ENCODE measurements around the gene FBXW11.
A peak's percentile ranks its signal among the peaks of the same experiment; 100 is the strongest.
"Not testable (repeated sequence)": the region's sequence is repeated elsewhere in the genome, so short reads cannot be mapped to it uniquely, and the experiment has no call there.

Gene FBXW11

GRCh38 chr5:171980792-171981191 lies 25.6 kb downstream of the FBXW11 start:
- DNase-seq, result no peak

- DNase-seq, result no peak
Measured at GRCh38 chr5:171979606-171980005, 26.8 kb downstream of the FBXW11 start.

GRCh38 chr5:171978519-171978918 lies 27.9 kb downstream of the FBXW11 start:
- no peak for DNase-seq

- DNase-seq, result no peak
Measured at GRCh38 chr5:171978016-171978415, 28.4 kb downstream of the FBXW11 start.

- DNase-seq, result not testable (repeated sequence)
Measured at GRCh38 chr5:171977244-171977950, 29.0 kb downstream of the FBXW11 start.

- no peak for DNase-seq
Measured at GRCh38 chr5:171975877-171976667, 30.4 kb downstream of the FBXW11 start.

- peak; percentile 45 for DNase-seq
Measured at GRCh38 chr5:171975262-171975876, 31.1 kb downstream of the FBXW11 start.

- DNase-seq, result no peak
Measured at GRCh38 chr5:171970826-171971225, 35.6 kb downstream of the FBXW11 start.

GRCh38 chr5:171969288-171969880 lies 37.1 kb downstream of the FBXW11 start:
- peak; percentile 20 for DNase-seq

GRCh38 chr5:171968531-171968930 lies 37.9 kb downstream of the FBXW11 start:
- DNase-seq, result no peak

- DNase-seq, result no peak
Measured at GRCh38 chr5:171966964-171967363, 39.5 kb downstream of the FBXW11 start.

GRCh38 chr5:171966270-171966669 lies 40.2 kb downstream of the FBXW11 start:
- no peak for DNase-seq

GRCh38 chr5:171965745-171966144 lies 40.7 kb downstream of the FBXW11 start:
- no peak for DNase-seq

- DNase-seq, result no peak
Measured at GRCh38 chr5:171963416-171963815, 43.0 kb downstream of the FBXW11 start.

- no peak for DNase-seq
Measured at GRCh38 chr5:171961117-171961516, 45.3 kb downstream of the FBXW11 start.

GRCh38 chr5:171957591-171958251 lies 48.7 kb downstream of the FBXW11 start:
- no peak for DNase-seq

GRCh38 chr5:171956887-171957495 lies 49.4 kb downstream of the FBXW11 start:
- DNase-seq, result no peak

- no peak for DNase-seq
Measured at GRCh38 chr5:171956314-171956713, 50.1 kb downstream of the FBXW11 start.

- DNase-seq, result no peak
Measured at GRCh38 chr5:171955761-171956160, 50.7 kb downstream of the FBXW11 start.

- DNase-seq, result peak; percentile 62
Measured at GRCh38 chr5:171954721-171955120, 51.7 kb downstream of the FBXW11 start.

GRCh38 chr5:171953860-171954701 lies 52.4 kb downstream of the FBXW11 start:
- DNase-seq, result peak; percentile 87

Measured in EL (cell line).